G401 (cell line): ENCODE measurements around the gene RABGEF1. TPM values are rescaled to one million over a fixed set of nuclear protein-coding genes. Genes with fewer than 3 reads are reported as not detected.
"Not testable (repeated sequence)": the region's sequence is repeated elsewhere in the genome, so short reads cannot be mapped to it uniquely, and the experiment has no call there.

Experiments used
- DNase-seq: peaks from one replicate; pipeline ENCODE4 v3.0.0-alpha.2; 2015; ENCODE audit warnings: low spot score
- in situ Hi-C: cut with HindIII; loops from 2 replicates; pipeline ENCODE4 v1.10.0; 2016; ENCODE audit warnings: low sequenced_read_pairs, mixed read lengths
- total RNA-seq: library from RNA; depleted of rRNA; stranded (reverse); fragments of >200 nt; shearing (Covaris generic); gene quantifications from 2 replicates; pipeline ENCODE4 v1.2.3, GENCODE V29; 2014

Gene RABGEF1
- total RNA-seq, 1 experiment from 2014 or later: 23.4 TPM

GRCh38 chr7:66732439-66732838 is 8.1 kb upstream of the RABGEF1 start:
- no peak for DNase-seq
- in situ Hi-C loops: no loop called here

GRCh38 chr7:66734006-66734405 is 6.5 kb upstream of the RABGEF1 start:
- DNase-seq: no peak
- in situ Hi-C loops: no loop called here

- in situ Hi-C loops: no loop called here
- no peak for DNase-seq
Measured at GRCh38 chr7:66735154-66735553, 5.4 kb upstream of the RABGEF1 start.

- no peak for DNase-seq
- in situ Hi-C loops: no loop called here
Measured at GRCh38 chr7:66735850-66736249, 4.7 kb upstream of the RABGEF1 start.

- no peak for DNase-seq
- in situ Hi-C loops: no loop called here
Measured at GRCh38 chr7:66736892-66737291, 3.6 kb upstream of the RABGEF1 start.

- in situ Hi-C loops: no loop called here
- no peak for DNase-seq
Measured at GRCh38 chr7:66737667-66738066, 2.9 kb upstream of the RABGEF1 start.

GRCh38 chr7:66739477-66739876 is 1.1 kb upstream of the RABGEF1 start:
- no peak for DNase-seq
- in situ Hi-C loops: no loop called here

GRCh38 chr7:66739953-66740301 is 606 bp upstream of the RABGEF1 start:
- no peak for DNase-seq
- in situ Hi-C loops: no loop called here

GRCh38 chr7:66740980-66741709 is 612 bp downstream of the RABGEF1 start:
- in situ Hi-C loops: not testable (repeated sequence)
- DNase-seq: peak; percentile 19

GRCh38 chr7:66741710-66742049 is 1.1 kb downstream of the RABGEF1 start:
- in situ Hi-C loops: no loop called here
- peak; percentile 10 for DNase-seq

GRCh38 chr7:66742298-66742697 is 1.8 kb downstream of the RABGEF1 start:
- in situ Hi-C loops, DNase-seq: not testable (repeated sequence)

- in situ Hi-C loops: no loop called here
- DNase-seq: no peak
Measured at GRCh38 chr7:66743920-66744319, 3.4 kb downstream of the RABGEF1 start.

- in situ Hi-C loops: no loop called here
- no peak for DNase-seq
Measured at GRCh38 chr7:66747385-66747784, 6.9 kb downstream of the RABGEF1 start.

- no peak for DNase-seq
- in situ Hi-C loops: no loop called here
Measured at GRCh38 chr7:66747881-66748511, 7.5 kb downstream of the RABGEF1 start.

- in situ Hi-C loops: no loop called here
- DNase-seq: peak; percentile 21
Measured at GRCh38 chr7:66748791-66749190, 8.3 kb downstream of the RABGEF1 start.

- no peak for DNase-seq
- in situ Hi-C loops: no loop called here
Measured at GRCh38 chr7:66751945-66752344, 11.4 kb downstream of the RABGEF1 start.

GRCh38 chr7:66754541-66754940 is 14.0 kb downstream of the RABGEF1 start:
- no peak for DNase-seq
- in situ Hi-C loops: no loop called here

- in situ Hi-C loops, DNase-seq: not testable (repeated sequence)
Measured at GRCh38 chr7:66755059-66755458, 14.5 kb downstream of the RABGEF1 start.

GRCh38 chr7:66756227-66756626 is 15.7 kb downstream of the RABGEF1 start:
- DNase-seq, in situ Hi-C loops: not testable (repeated sequence)

GRCh38 chr7:66756889-66757288 is 16.4 kb downstream of the RABGEF1 start:
- in situ Hi-C loops: no loop called here
- DNase-seq: no peak

GRCh38 chr7:66757939-66758338 is 17.4 kb downstream of the RABGEF1 start:
- in situ Hi-C loops: no loop called here
- no peak for DNase-seq
